GM12878 (cell line): ENCODE data around the gene ALDH1L1. TPM values are rescaled to one million over a fixed set of nuclear protein-coding genes. Genes with fewer than 3 reads are reported as not detected.

Experiments used
- ATAC-seq: fragments of 200-7000 bp; cut with Tn5 transposase; 3 replicates; pipeline ENCODE4 v1.9.1; 2020; ENCODE audit warnings: mild to moderate bottlenecking, moderate library complexity
- BruUV-seq: library from RNA; stranded (reverse); fragments of 400-500 nt; replicated peaks from 2 replicates; lab custom pipeline; 2021; lab: Mats Ljungman, UMichigan
- CTCF ChIA-PET: fragments of 300-600 bp; sonication (Branson Sonifier 250); formaldehyde crosslinking; extraction: SDS; loops from one replicate; lab custom pipeline; 2021; ENCODE audit warnings: inconsistent platforms; lab: Yijun Ruan, JAX
- POLR2A ChIA-PET: fragments of 350-600 bp; formaldehyde crosslinking; extraction: SDS; loops from one replicate; lab custom pipeline; 2021; ENCODE audit warnings: inconsistent platforms; lab: Charles Lee
- RAD21 ChIA-PET: fragments of 300-600 bp; sonication (Branson Sonifier 250); formaldehyde crosslinking; loops from one replicate; lab custom pipeline; 2023; ENCODE audit warnings: antibody characterized with exemption; ENCODE audit not compliant: unreplicated experiment; lab: Charles Lee
- SMC1A ChIA-PET: fragments of 300-600 bp; sonication (Branson Sonifier 250); formaldehyde crosslinking; loops from one replicate; lab custom pipeline; 2023; ENCODE audit not compliant: unreplicated experiment, uncharacterized antibody; lab: Charles Lee
- DNase-seq: peaks from one replicate; pipeline ENCODE4 v3.0.0-alpha.2; 2011; ENCODE audit warnings: low read depth, low spot score
- FAIRE-seq: peaks from 3 replicates; lab custom pipeline; 2011; peaks lifted over from hg19 to GRCh38; lab: Jason Lieb, UNC
- H2AFZ ChIP-seq: 2 replicates; pipeline ENCODE4 v1.6.0; 2011; ENCODE audit warnings: low read depth, low read length, control low read depth; ENCODE audit not compliant: control insufficient read depth
- H3K27ac ChIP-seq: 2 replicates; pipeline ENCODE4 v1.5.1; 2011; ENCODE audit warnings: control low read depth; ENCODE audit not compliant: control insufficient read depth, insufficient read depth
- H3K27me3 ChIP-seq, 2 experiments: replicated peaks in 1 of 2; 2 replicates each; pipeline versions ENCODE4 v1.6.0 to v1.6.1; 2011; ENCODE audit warnings: low read length in 1 of 2; ENCODE audit not compliant: control insufficient read depth in 2 of 2, insufficient read depth in 2 of 2
- H3K36me3 ChIP-seq, 2 experiments: 2 replicates each; pipeline ENCODE4 v1.5.1; 2011; ENCODE audit warnings: low read length in 1 of 2; ENCODE audit not compliant: control insufficient read depth in 2 of 2, insufficient read depth in 2 of 2
- H3K4me1 ChIP-seq: 2 replicates; pipeline ENCODE4 v1.6.1; 2011; ENCODE audit warnings: mild to moderate bottlenecking, low read length, moderate library complexity, mixed read lengths; ENCODE audit not compliant: control insufficient read depth, insufficient read depth
- H3K4me2 ChIP-seq: 2 replicates; pipeline ENCODE4 v1.6.0; 2011; ENCODE audit warnings: control low read depth; ENCODE audit not compliant: control insufficient read depth, insufficient read depth
- H3K4me3 ChIP-seq: fragments of 200-600 bp; sonication (generic); 2 replicates; pipeline ENCODE4 v1.5.1; 2016
- H3K79me2 ChIP-seq: 2 replicates; pipeline ENCODE4 v1.6.0; 2011; ENCODE audit warnings: low read length; ENCODE audit not compliant: control insufficient read depth, insufficient read depth
- H3K9ac ChIP-seq: 2 replicates; pipeline ENCODE4 v1.8.0; 2011; ENCODE audit warnings: low read length, control low read depth, mixed read lengths; ENCODE audit not compliant: control insufficient read depth, insufficient read depth
- H3K9me3 ChIP-seq: replicated peaks from 3 replicates; pipeline ENCODE4 v1.5.1; 2011; ENCODE audit warnings: mild to moderate bottlenecking, low read length; ENCODE audit not compliant: control insufficient read depth, insufficient read depth
- H4K20me1 ChIP-seq: 2 replicates; pipeline ENCODE4 v1.6.0; 2011; ENCODE audit not compliant: control insufficient read depth, insufficient read depth
- CBFB ChIP-seq: IDR thresholded peaks from 2 replicates; pipeline ENCODE4 v1.6.1; 2016; ENCODE audit warnings: antibody characterized with exemption, low read depth
- CREB1 ChIP-seq: IDR thresholded peaks from 2 replicates; pipeline ENCODE4 v1.6.1; 2012; ENCODE audit warnings: low read depth, mild to moderate bottlenecking, inconsistent platforms
- ESRRA ChIP-seq: IDR thresholded peaks from 2 replicates; pipeline ENCODE4 v1.6.1; 2012; ENCODE audit warnings: mild to moderate bottlenecking, low read length, improper control_type of control experiment
- NR2C2 ChIP-seq: IDR thresholded peaks from 2 replicates; pipeline ENCODE4 v1.6.1; 2011; ENCODE audit warnings: borderline replicate concordance, low read depth; ENCODE audit not compliant: control insufficient read depth, insufficient read length
- POLR2AphosphoS5 ChIP-seq: IDR thresholded peaks from 2 replicates; pipeline ENCODE4 v1.6.1; 2011; ENCODE audit warnings: mild to moderate bottlenecking, low read length, inconsistent platforms
- RCOR1 ChIP-seq: conservative IDR thresholded peaks from 2 replicates; pipeline ENCODE4 v1.6.1; 2012; ENCODE audit warnings: low read depth, low read length, improper control_type of control experiment
- YY1 ChIP-seq: IDR thresholded peaks from 2 replicates; pipeline ENCODE4 v1.6.1; 2011; ENCODE audit warnings: low read depth, mild to moderate bottlenecking, low read length
- ZNF622 ChIP-seq: fragments of 450-650 bp; IDR thresholded peaks from 2 replicates; pipeline ENCODE4 v1.6.1; 2017; ENCODE audit warnings: mild to moderate bottlenecking, inconsistent platforms
- WGBS: methylation state at CpG from one replicate; pipeline ENCODE4 v1.1.6; 2016; ENCODE audit warnings: low lambda C conversion rate; ENCODE audit not compliant: insufficient replicate concordance, insufficient coverage; ENCODE audit errors: missing lambda C conversion rate; 5-methylcytosine and 5-hydroxymethylcytosine counted together
- in situ Hi-C: fragments of 300-500 bp; cut with MboI; formaldehyde crosslinking; loops from 9 replicates; pipeline ENCODE4 v1.14.3; 2018; ENCODE audit warnings: mixed read lengths
- intact Hi-C: fragments of 100-400 bp; cut with micrococcal nuclease; formaldehyde crosslinking; loops from one replicate; pipeline ENCODE4 v1.14.2; 2022; ENCODE audit not compliant: unreplicated experiment
- polyA plus RNA-seq, 11 experiments: library from polyadenylated mRNA; depleted of rRNA in 4 of 11; unstranded in 6 of 11; stranded (reverse) in 5 of 11; fragments of >200 nt; fragmentation: Nextera tagmentation in 4 of 11; fragmentation: Illumina TruSeq in 1 of 11; extraction: Ambion mirVana in 4 of 11; extraction: Trizol in 1 of 11; gene quantifications; 1 replicate in 1 of 11; 2 replicates in 10 of 11; pipeline versions ENCODE4 v1.2.1 to v1.2.3, GENCODE V29; 2011 to 2016; ENCODE audit warnings: inconsistent platforms in 2 of 11, missing spikeins in 2 of 11, low read depth in 1 of 11
- total RNA-seq, 4 experiments: library from RNA; depleted of rRNA in 3 of 4; stranded (reverse); fragments of >200 nt in 3 of 4; fragmentation: Illumina TruSeq in 1 of 4; extraction: Trizol in 1 of 4; gene quantifications; 2 replicates each; pipeline versions ENCODE4 v1.2.1 to v1.2.3, GENCODE V29; 2013 to 2021
- TF ChIP-seq, protein P1 (sequence below): fragments of 450-650 bp; formaldehyde crosslinking; IDR thresholded peaks from 2 replicates; pipeline ENCODE4 v1.5.0; 2022; ENCODE audit warnings: mild to moderate bottlenecking, missing genetic modification characterization
- TF ChIP-seq, protein P2 (sequence below): IDR thresholded peaks from 2 replicates; pipeline ENCODE4 v1.6.1; 2012; ENCODE audit warnings: mild to moderate bottlenecking, low read depth, low read length

The ALDH1L1 gene
- total and polyA plus RNA-seq, 10 of the 15 experiments (the other 5 are each of a cell fraction or from before 2014, with no cell fraction given): 0.04 to 18.2 (median 0.45) TPM

DNA sequence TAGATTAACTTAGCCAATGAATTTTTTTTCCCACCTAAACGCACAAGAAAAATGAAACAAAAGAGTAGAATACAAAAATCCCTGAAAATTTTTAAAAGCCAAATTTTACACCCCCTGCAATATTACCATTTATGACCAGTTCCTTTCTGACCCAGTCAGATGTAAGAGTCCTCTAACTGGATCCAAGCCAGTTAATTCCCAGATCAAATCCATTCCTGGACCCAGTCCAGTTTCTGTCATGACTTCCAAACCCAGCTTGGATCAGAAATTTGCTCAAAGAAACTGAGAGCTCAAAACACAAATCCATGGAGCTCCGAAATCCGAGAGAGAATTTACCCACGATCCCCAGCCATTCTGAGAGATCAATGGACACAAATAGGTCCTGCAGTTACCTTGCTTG, 17.0 kb upstream of the ALDH1L1 start:
- WGBS: 34% methylated on average over 4 of the region's 4 CpGs
- no peak overlapping the region for H3K4me3 ChIP-seq
- H4K20me1 ChIP-seq: no peaks in the 10 kb centered on the region
- TF ChIP-seq ESRRA: no peak
- TF ChIP-seq RCOR1: no peak
- TF ChIP-seq CREB1: no peak
- no peak for TF ChIP-seq POLR2AphosphoS5
- TF ChIP-seq, protein P1, sequence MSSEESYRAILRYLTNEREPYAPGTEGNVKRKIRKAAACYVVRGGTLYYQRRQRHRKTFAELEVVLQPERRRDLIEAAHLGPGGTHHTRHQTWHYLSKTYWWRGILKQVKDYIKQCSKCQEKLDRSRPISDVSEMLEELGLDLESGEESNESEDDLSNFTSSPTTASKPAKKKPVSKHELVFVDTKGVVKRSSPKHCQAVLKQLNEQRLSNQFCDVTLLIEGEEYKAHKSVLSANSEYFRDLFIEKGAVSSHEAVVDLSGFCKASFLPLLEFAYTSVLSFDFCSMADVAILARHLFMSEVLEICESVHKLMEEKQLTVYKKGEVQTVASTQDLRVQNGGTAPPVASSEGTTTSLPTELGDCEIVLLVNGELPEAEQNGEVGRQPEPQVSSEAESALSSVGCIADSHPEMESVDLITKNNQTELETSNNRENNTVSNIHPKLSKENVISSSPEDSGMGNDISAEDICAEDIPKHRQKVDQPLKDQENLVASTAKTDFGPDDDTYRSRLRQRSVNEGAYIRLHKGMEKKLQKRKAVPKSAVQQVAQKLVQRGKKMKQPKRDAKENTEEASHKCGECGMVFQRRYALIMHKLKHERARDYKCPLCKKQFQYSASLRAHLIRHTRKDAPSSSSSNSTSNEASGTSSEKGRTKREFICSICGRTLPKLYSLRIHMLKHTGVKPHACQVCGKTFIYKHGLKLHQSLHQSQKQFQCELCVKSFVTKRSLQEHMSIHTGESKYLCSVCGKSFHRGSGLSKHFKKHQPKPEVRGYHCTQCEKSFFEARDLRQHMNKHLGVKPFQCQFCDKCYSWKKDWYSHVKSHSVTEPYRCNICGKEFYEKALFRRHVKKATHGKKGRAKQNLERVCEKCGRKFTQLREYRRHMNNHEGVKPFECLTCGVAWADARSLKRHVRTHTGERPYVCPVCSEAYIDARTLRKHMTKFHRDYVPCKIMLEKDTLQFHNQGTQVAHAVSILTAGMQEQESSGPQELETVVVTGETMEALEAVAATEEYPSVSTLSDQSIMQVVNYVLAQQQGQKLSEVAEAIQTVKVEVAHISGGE (CRISPR knock-in tag): no peak
- TF ChIP-seq, protein P2, sequence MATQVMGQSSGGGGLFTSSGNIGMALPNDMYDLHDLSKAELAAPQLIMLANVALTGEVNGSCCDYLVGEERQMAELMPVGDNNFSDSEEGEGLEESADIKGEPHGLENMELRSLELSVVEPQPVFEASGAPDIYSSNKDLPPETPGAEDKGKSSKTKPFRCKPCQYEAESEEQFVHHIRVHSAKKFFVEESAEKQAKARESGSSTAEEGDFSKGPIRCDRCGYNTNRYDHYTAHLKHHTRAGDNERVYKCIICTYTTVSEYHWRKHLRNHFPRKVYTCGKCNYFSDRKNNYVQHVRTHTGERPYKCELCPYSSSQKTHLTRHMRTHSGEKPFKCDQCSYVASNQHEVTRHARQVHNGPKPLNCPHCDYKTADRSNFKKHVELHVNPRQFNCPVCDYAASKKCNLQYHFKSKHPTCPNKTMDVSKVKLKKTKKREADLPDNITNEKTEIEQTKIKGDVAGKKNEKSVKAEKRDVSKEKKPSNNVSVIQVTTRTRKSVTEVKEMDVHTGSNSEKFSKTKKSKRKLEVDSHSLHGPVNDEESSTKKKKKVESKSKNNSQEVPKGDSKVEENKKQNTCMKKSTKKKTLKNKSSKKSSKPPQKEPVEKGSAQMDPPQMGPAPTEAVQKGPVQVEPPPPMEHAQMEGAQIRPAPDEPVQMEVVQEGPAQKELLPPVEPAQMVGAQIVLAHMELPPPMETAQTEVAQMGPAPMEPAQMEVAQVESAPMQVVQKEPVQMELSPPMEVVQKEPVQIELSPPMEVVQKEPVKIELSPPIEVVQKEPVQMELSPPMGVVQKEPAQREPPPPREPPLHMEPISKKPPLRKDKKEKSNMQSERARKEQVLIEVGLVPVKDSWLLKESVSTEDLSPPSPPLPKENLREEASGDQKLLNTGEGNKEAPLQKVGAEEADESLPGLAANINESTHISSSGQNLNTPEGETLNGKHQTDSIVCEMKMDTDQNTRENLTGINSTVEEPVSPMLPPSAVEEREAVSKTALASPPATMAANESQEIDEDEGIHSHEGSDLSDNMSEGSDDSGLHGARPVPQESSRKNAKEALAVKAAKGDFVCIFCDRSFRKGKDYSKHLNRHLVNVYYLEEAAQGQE: no peak
- no peak for TF ChIP-seq ZNF622
- TF ChIP-seq YY1: no peak
- TF ChIP-seq CBFB: no peak
- no peak for TF ChIP-seq NR2C2
- no peaks in the 10 kb centered on the region for H3K36me3 ChIP-seq
- H3K9ac ChIP-seq: no peak overlapping the region
- in situ Hi-C loops (no loop called here), intact Hi-C loops (loop anchor here (10.0 kb wide), 1 partner anchor 223 kb away; no protein-coding TSS in a partner anchor)
- H2AFZ ChIP-seq: no peak overlapping the region
- ChIA-PET RAD21 (interaction anchor here (1.0 to 4.0 kb wide), 2 partner anchors 30 to 64 kb away, joined by 4 to 12 read pairs; no protein-coding TSS in a partner anchor), CTCF (interaction anchor here (1.3 to 3.9 kb wide), 6 partner anchors 8 to 325 kb away, joined by 3 to 20 read pairs (median 12); no protein-coding TSS in a partner anchor), POLR2A (no interaction called here), SMC1A (interaction anchor here (1.0 kb wide), 1 partner anchor 12 kb away, joined by 4 read pairs; no protein-coding TSS in a partner anchor)
- FAIRE-seq (no peak), DNase-seq (no peak), ATAC-seq (no peak)
- H3K9me3 ChIP-seq: no peaks in the 10 kb centered on the region
- no peak overlapping the region for H3K4me2 ChIP-seq
- H3K27ac ChIP-seq: no peak overlapping the region
- no peaks in the 10 kb centered on the region for H3K4me1 ChIP-seq
- no peaks in the 10 kb centered on the region; a peak in 1 of 4 replicates for H3K27me3 ChIP-seq
- no peaks in the 10 kb centered on the region for H3K79me2 ChIP-seq
- TSS peak; percentile 62 for BruUV-seq
